Astrocyte of the spinal cord (primary cell): ENCODE results near the gene METTL25B.

ENCODE experiments used
- DNase-seq: peaks from one replicate; pipeline ENCODE4 v3.0.0; 2011; ENCODE audit warnings: low read depth, low spot score
- H3K4me3 ChIP-seq: 2 replicates; pipeline ENCODE4 v1.5.1; 2011; ENCODE audit warnings: low read depth, mild to moderate bottlenecking, low read length, moderate library complexity
- CTCF ChIP-seq: IDR thresholded peaks from 2 replicates; pipeline ENCODE4 v1.5.1; 2012; ENCODE audit warnings: low read depth, mild to moderate bottlenecking, low read length, inconsistent platforms
- in situ Hi-C: cut with HindIII; loops from 2 replicates; pipeline ENCODE4 v1.10.0; 2017; ENCODE audit warnings: low sequenced_read_pairs

The METTL25B gene

GRCh38 chr1:156776942-156777341 is 48.7 kb downstream of the METTL25B start:
- DNase-seq, result no peak
- no peak overlapping the region for H3K4me3 ChIP-seq
- in situ Hi-C loops, result no loop called here
- no peak for TF ChIP-seq CTCF

GRCh38 chr1:156777573-156777972 is 49.3 kb downstream of the METTL25B start:
- no peak for DNase-seq
- no peak overlapping the region for H3K4me3 ChIP-seq
- in situ Hi-C loops, result no loop called here
- no peak for TF ChIP-seq CTCF

GRCh38 chr1:156781585-156782186 is 53.4 kb downstream of the METTL25B start:
- TF ChIP-seq CTCF, result no peak
- DNase-seq, result peak; percentile 38
- in situ Hi-C loops, result no loop called here
- no peak overlapping the region for H3K4me3 ChIP-seq

GRCh38 chr1:156785458-156785857 is 57.2 kb downstream of the METTL25B start:
- in situ Hi-C loops, result no loop called here
- H3K4me3 ChIP-seq, result no peak overlapping the region
- DNase-seq, result no peak
- TF ChIP-seq CTCF, result no peak
